ENCODE measurements around the gene F11R.

- TF ChIP-seq, protein P1, sequence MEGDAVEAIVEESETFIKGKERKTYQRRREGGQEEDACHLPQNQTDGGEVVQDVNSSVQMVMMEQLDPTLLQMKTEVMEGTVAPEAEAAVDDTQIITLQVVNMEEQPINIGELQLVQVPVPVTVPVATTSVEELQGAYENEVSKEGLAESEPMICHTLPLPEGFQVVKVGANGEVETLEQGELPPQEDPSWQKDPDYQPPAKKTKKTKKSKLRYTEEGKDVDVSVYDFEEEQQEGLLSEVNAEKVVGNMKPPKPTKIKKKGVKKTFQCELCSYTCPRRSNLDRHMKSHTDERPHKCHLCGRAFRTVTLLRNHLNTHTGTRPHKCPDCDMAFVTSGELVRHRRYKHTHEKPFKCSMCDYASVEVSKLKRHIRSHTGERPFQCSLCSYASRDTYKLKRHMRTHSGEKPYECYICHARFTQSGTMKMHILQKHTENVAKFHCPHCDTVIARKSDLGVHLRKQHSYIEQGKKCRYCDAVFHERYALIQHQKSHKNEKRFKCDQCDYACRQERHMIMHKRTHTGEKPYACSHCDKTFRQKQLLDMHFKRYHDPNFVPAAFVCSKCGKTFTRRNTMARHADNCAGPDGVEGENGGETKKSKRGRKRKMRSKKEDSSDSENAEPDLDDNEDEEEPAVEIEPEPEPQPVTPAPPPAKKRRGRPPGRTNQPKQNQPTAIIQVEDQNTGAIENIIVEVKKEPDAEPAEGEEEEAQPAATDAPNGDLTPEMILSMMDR (IDR thresholded peaks at IDR 0.05): no peak
- TF ChIP-seq ZFX (IDR thresholded peaks at IDR 0.05; ENCODE audit: borderline replicate concordance): no peak
Measured at GRCh38 chr1:161052899-161053298, 31.9 kb upstream of the F11R start.

All from 22Rv1 (cell line).